Hepatocyte (in vitro differentiated cells): Measurements from ENCODE around the gene SLC10A1.

Experiments
- EZH2 ChIP-seq: fragments of 200-600 bp; sonication (generic); IDR thresholded peaks from 2 replicates; pipeline ENCODE4 v1.6.1; 2016; ENCODE audit warnings: antibody characterized with exemption, mild to moderate bottlenecking, borderline replicate concordance
- TF ChIP-seq, protein P1 (sequence below): fragments of 200-600 bp; sonication (generic); IDR thresholded peaks from 2 replicates; pipeline ENCODE4 v1.5.1; 2016; ENCODE audit warnings: antibody characterized with exemption, mild to moderate bottlenecking; ENCODE audit not compliant: poor library complexity

DNA sequence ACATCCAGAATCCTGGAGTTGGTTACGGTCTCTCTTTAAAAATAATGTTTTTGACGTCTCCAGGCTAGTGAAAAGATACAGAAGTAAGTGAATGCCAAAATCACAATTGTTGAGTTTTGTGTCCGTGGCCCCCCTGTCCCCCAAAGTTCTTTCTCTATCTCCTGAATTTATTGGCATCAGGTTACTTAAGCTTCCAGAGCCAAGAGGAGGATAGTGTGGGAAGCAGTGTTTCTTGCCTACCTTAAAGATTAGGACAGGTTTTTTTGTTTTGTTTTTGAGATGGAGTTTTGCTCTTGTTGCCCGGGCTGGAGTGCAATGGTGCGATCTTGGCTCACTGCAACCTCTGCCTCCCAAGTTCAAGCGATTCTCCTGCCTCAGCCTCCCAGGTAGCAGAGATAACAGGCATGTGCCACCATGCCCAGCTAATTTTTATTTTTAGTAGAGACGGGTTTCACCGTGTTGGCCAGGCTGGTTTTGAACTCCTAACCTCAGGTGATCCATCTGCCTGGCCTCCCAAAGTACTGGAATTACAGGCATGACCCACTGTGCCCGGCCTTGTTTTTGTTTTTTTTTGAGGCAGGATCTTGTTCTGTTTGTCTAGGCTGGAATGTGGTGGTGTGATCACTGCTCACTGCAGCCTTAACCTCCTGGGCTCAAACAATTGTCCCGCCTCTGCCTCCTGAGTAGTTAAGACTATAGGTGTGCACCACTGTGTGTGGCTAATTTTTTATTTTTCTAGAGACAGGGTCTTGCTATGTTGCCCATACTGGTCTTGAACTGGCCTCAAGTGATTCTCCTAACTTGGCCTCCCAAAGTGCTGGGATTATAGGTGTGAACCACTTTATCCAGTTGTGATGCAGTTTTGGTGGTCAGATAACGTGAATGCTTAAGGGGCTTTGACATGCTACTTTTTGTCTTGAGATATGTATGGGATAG is 24.7 kb downstream of the SLC10A1 start:
- TF ChIP-seq, protein P1, sequence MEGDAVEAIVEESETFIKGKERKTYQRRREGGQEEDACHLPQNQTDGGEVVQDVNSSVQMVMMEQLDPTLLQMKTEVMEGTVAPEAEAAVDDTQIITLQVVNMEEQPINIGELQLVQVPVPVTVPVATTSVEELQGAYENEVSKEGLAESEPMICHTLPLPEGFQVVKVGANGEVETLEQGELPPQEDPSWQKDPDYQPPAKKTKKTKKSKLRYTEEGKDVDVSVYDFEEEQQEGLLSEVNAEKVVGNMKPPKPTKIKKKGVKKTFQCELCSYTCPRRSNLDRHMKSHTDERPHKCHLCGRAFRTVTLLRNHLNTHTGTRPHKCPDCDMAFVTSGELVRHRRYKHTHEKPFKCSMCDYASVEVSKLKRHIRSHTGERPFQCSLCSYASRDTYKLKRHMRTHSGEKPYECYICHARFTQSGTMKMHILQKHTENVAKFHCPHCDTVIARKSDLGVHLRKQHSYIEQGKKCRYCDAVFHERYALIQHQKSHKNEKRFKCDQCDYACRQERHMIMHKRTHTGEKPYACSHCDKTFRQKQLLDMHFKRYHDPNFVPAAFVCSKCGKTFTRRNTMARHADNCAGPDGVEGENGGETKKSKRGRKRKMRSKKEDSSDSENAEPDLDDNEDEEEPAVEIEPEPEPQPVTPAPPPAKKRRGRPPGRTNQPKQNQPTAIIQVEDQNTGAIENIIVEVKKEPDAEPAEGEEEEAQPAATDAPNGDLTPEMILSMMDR, result no peak
- no peak for TF ChIP-seq EZH2
